Epithelial cell of proximal tubule (primary cell): ENCODE results near the gene KCNT2. TPM values are rescaled to one million over a fixed set of nuclear protein-coding genes. Genes with fewer than 3 reads are reported as not detected.
A peak's percentile ranks its signal among the peaks of the same experiment; 100 is the strongest.

ENCODE experiments used
- DNase-seq: peaks from one replicate; pipeline ENCODE4 v3.0.0-alpha.2; 2011; ENCODE audit warnings: low read depth
- H3K4me3 ChIP-seq: 2 replicates; pipeline ENCODE4 v1.5.1; 2011; ENCODE audit warnings: low read depth, mild to moderate bottlenecking, low read length
- CTCF ChIP-seq: conservative IDR thresholded peaks from 2 replicates; pipeline ENCODE4 v1.5.1; 2012; ENCODE audit warnings: low read depth, mild to moderate bottlenecking, low read length
- total RNA-seq: library from RNA; depleted of rRNA; stranded (reverse); fragments of >200 nt; gene quantifications from 2 replicates; pipeline ENCODE4 v1.2.3, GENCODE V29; 2015

The KCNT2 gene
- total RNA-seq, 1 donor from 2014 or later: 1.7 TPM

GRCh38 chr1:196501760-196502428, 106.3 kb downstream of the KCNT2 start:
- no peak for TF ChIP-seq CTCF
- H3K4me3 ChIP-seq: no peak overlapping the region
- DNase-seq: peak; percentile 43

- H3K4me3 ChIP-seq: no peak overlapping the region
- TF ChIP-seq CTCF: no peak
- no peak for DNase-seq
Observed at GRCh38 chr1:196497817-196498216, 110.4 kb downstream of the KCNT2 start.

GRCh38 chr1:196494766-196495165, 113.5 kb downstream of the KCNT2 start:
- no peak for TF ChIP-seq CTCF
- H3K4me3 ChIP-seq: no peak overlapping the region
- DNase-seq: no peak

- no peak overlapping the region for H3K4me3 ChIP-seq
- DNase-seq: no peak
- no peak for TF ChIP-seq CTCF
Observed at GRCh38 chr1:196493881-196494280, 114.4 kb downstream of the KCNT2 start.

- no peak for TF ChIP-seq CTCF
- no peak for DNase-seq
- no peak overlapping the region for H3K4me3 ChIP-seq
Observed at GRCh38 chr1:196488579-196488978, 119.7 kb downstream of the KCNT2 start.

GRCh38 chr1:196486346-196486745, 121.9 kb downstream of the KCNT2 start:
- no peak for TF ChIP-seq CTCF
- DNase-seq: no peak

GRCh38 chr1:196481616-196482015, 126.6 kb downstream of the KCNT2 start:
- no peak for TF ChIP-seq CTCF
- no peak overlapping the region for H3K4me3 ChIP-seq
- no peak for DNase-seq

More at GRCh38 chr1:196486346-196486745, 121.9 kb downstream of the KCNT2 start:
- no peak overlapping the region for H3K4me3 ChIP-seq
